Superior temporal gyrus (tissue), 1 donor: Measurements from ENCODE around the gene PLXNA4.
A peak's percentile ranks its signal among the peaks of the same experiment; 100 is the strongest.
"Not testable (repeated sequence)": the region's sequence is repeated elsewhere in the genome, so short reads cannot be mapped to it uniquely, and the experiment has no call there.

Experiments used
- DNase-seq: peaks from one replicate; pipeline ENCODE4 v3.0.0-alpha.2; 2016; ENCODE audit errors: extremely low spot score

The PLXNA4 gene

GRCh38 chr7:132203021-132203420 lies 373.2 kb downstream of the PLXNA4 start:
- DNase-seq: no peak

GRCh38 chr7:132202541-132202940 lies 373.7 kb downstream of the PLXNA4 start:
- DNase-seq: no peak

GRCh38 chr7:132200141-132200540 lies 376.1 kb downstream of the PLXNA4 start:
- DNase-seq: no peak

GRCh38 chr7:132199626-132200025 lies 376.6 kb downstream of the PLXNA4 start:
- DNase-seq: no peak

GRCh38 chr7:132197772-132198171 lies 378.5 kb downstream of the PLXNA4 start:
- no peak for DNase-seq

- no peak for DNase-seq
These were observed 382.4 kb downstream of the PLXNA4 start for GRCh38 chr7:132193898-132194297.

GRCh38 chr7:132192809-132193208 lies 383.5 kb downstream of the PLXNA4 start:
- DNase-seq: no peak

- DNase-seq: no peak
These were observed 384.9 kb downstream of the PLXNA4 start for GRCh38 chr7:132191418-132191817.

- no peak for DNase-seq
These were observed 385.6 kb downstream of the PLXNA4 start for GRCh38 chr7:132190683-132191082.

GRCh38 chr7:132189881-132190280 lies 386.4 kb downstream of the PLXNA4 start:
- no peak for DNase-seq

GRCh38 chr7:132187869-132188789 lies 388.1 kb downstream of the PLXNA4 start:
- no peak for DNase-seq

- DNase-seq: no peak
These were observed 388.9 kb downstream of the PLXNA4 start for GRCh38 chr7:132187391-132187790.

- no peak for DNase-seq
These were observed 391.1 kb downstream of the PLXNA4 start for GRCh38 chr7:132185150-132185549.

- DNase-seq: peak; percentile 22
These were observed 392.4 kb downstream of the PLXNA4 start for GRCh38 chr7:132183781-132184380.

- peak; percentile 23 for DNase-seq
These were observed 393.3 kb downstream of the PLXNA4 start for GRCh38 chr7:132182992-132183391.

GRCh38 chr7:132181946-132182685 lies 394.2 kb downstream of the PLXNA4 start:
- no peak for DNase-seq

GRCh38 chr7:132181371-132181770 lies 394.9 kb downstream of the PLXNA4 start:
- DNase-seq: no peak

- no peak for DNase-seq
These were observed 395.8 kb downstream of the PLXNA4 start for GRCh38 chr7:132180481-132180880.

- DNase-seq: no peak
These were observed 396.6 kb downstream of the PLXNA4 start for GRCh38 chr7:132179681-132180080.

- DNase-seq: no peak
These were observed 397.2 kb downstream of the PLXNA4 start for GRCh38 chr7:132179080-132179430.

- DNase-seq: not testable (repeated sequence)
These were observed 397.7 kb downstream of the PLXNA4 start for GRCh38 chr7:132178402-132179079.
